GM11168 (cell line): Measurements from ENCODE around the gene JAG1.

Experiments used
- in situ Hi-C: fragments of 300-500 bp; cut with MboI; formaldehyde crosslinking; loops from one replicate; pipeline ENCODE4 v1.12.0; 2022; ENCODE audit warnings: low sequenced_read_pairs; ENCODE audit not compliant: unreplicated experiment

JAG1 gene

DNA sequence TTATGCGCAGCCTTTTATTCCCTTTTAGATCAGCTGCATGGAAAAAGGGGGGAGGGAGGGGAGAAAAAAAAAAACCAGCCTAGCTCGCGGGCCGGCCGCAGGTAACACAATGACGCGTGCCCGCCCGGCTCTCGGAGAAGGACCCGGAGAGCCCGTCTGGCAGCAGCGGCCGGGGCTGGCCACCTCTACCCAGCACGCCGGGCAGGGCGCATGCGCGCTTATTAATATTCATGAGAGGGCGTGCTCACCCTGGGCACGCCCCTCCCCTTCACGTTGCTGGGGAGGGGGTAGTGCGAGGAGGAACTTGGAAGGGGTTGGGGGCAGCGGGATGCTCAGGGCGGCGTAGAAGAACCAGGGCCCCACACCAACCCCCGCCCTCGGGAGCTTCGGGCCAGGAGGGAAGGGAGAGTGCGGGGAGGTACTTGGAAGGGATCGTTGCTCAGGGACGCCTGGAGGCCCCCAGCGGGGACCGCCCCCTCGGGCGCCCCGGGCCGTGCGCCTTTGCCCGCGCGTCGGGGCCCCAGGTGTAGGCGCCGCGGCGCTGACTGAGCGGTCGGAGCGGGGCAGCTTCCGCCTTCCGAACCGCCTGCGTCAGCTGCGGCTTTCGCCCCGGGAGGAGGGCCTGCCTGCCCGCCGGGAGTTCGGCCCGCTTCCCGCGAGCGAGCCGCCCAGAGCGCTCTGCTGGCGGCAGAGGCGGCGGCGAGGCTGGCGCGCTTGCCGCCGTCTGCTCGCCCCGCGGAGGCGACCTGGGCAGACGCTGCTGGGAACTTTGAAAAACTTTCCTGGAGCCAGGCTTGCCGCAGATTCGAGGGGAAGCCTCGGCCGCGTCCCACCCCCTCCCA, at the start of gene JAG1:
JAG1 (minus strand) TSS at position 158 of the 842 bp plus-strand sequence. CDS start 469 bp downstream, outside the sequence.
- in situ Hi-C loops = loop anchor here (10.0 kb wide), 1 partner anchor 239 kb away; the partner anchor contains the start of genes MKKS and SLX4IP

DNA sequence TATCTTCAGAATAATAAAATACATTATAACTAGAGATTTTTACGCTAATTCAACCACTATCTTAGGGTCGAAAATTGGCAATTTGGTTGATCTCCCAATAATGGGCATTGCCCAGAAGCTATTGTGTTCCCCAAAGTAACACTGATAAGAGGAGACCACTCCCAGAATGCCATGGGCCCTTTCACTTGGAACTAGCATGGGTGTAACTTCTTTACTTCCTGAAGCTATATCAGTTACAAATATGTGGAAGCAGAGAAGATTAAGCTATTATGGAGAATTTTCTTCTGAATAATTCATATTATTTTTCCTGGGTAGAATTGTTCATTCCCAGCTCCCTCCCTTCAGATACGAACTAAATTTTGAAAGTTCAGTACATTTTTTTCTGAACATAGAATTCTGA, 48.2 kb upstream of the JAG1 start:
- in situ Hi-C loops = no loop called here

DNA sequence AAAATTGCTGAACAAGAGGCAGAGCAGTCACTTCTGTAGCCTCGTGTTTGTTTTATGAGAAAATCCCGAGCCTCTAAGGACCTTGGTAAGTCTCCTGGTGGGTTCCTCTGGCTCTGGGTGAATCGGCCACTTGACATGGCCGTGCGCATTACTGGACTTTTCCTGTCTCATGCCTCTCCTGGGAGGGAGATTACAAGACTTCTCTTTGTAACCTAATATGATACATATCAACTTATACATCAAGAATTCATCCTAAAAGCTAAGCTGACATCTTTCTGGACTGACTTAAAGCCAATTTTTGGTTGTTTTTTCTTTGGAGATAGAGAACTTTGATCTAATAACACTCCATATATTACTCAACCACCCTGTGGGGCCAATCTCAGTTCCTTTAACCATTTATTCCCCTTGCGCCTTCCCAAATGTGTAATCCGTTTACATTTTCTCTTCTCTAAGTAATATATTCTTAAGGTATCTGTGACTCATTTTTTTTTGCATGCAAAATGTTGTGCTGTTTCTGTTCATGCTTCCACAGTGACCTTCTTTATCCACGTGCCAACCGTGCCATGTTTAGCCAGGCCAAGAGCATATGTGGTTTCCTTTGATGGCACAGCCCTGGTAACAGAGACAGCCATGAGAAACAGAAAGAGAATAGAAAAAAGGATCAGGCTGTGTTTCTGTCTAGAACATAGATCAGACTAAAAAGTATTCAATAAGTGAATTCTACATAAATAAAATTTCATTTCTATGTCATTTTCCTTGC, 47.5 kb upstream of the JAG1 start:
- in situ Hi-C loops = no loop called here

DNA sequence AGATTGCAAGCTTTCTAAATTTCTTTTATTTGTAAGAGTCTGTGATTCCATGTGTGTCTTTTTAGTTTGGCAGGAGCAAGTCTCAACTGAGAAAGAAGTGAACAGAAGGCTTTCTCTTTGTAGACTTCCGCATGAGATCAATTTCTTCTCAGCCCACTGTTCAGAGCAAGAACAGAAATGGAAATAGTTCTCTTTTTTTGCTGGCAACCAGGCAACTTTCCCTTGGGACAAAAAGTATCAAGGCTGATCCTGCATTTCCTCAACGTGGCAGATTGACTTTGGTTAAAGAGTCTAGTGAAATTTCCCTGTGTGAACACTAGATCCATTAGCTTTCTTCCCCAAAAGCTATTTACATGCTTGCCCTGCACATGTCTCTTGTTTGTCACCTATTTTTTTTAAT, 46.8 kb upstream of the JAG1 start:
- in situ Hi-C loops = no loop called here

DNA sequence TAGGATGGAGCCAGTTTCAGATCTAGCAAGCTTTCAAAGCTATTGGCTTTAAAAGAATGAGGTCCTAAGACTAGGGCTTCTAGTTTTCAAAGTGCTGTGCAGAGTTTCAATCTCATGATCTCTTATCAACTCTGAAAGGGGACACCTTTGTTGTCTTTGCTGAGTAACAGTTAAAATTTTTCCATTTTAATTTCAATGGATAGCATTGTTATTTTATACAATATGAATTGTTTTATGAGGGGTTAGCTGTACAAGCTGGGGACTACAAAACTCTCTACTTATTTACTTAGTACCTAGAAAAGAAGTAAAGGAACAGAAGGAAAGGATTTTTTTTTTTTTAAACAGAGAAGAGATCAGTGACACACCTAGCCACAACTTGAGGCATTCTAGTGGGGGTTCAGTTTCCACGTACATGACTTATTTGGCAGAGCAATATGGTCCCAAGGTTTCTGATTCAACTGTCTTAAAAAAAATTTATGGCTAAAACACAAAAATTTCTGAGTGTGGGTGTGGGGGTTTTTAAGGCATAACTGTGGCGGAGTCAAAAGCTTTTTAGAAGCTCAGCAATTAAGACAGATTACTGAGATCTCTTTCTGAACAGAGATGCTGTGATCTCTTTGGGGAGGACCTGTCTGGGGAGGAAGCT, 46.1 kb upstream of the JAG1 start:
- in situ Hi-C loops = no loop called here

DNA sequence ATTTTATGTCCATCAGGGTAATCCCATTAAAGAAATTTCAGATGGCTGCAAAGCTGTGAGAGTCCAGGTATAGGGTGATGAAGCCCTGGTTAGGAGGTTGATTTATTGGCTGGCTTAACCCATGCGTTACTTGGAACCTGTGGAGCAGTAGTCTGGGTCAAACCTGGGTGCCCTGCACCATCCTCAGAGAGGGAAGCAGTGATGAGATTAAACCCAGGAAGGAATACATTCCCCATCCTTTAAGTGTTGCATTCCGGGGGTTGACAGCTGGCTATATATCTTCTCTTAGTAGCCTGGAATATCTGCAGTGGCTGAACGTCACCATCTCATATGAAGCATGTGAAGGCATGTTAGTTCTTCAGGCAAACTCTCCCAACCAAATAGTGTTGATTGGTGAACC, 44.9 kb upstream of the JAG1 start:
- in situ Hi-C loops = no loop called here

DNA sequence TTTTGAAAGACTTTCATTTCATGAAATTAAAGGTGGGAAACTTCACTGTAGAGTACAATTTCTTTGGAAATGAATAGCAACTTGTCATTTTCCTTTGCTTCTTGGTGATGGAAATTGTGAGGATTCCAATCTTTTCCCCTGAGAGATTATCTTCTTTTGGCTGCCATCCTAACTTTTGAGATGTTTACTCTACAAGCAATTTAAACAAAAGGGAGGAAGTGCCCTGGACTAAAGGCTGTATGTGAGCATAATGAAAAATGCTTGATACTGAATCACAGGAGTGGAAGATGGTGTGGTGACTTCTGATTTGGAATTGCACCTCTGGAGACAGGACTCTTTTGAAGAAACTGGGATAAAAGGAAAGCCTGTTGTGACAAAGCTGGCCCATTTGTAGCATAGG, 43.1 kb upstream of the JAG1 start:
- in situ Hi-C loops = no loop called here

DNA sequence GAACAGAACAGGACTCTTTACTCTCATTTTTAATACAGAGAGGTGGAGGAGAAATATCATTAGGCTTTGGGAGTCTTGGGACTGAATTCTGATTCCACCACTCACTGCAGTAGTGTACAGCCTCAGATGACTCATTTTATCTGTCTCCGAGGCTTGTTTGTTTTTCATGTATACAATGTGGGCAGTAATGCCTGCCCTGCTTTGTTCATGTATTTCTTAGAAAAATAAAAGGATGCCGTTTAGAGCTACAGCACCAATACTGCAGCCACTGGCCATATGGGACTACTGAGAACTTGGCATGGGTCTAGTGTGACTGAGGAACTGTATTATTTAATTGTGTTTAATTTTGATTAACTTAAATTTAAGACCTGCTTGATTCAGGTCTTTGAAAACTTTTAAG, 41.2 kb upstream of the JAG1 start:
- in situ Hi-C loops = no loop called here

DNA sequence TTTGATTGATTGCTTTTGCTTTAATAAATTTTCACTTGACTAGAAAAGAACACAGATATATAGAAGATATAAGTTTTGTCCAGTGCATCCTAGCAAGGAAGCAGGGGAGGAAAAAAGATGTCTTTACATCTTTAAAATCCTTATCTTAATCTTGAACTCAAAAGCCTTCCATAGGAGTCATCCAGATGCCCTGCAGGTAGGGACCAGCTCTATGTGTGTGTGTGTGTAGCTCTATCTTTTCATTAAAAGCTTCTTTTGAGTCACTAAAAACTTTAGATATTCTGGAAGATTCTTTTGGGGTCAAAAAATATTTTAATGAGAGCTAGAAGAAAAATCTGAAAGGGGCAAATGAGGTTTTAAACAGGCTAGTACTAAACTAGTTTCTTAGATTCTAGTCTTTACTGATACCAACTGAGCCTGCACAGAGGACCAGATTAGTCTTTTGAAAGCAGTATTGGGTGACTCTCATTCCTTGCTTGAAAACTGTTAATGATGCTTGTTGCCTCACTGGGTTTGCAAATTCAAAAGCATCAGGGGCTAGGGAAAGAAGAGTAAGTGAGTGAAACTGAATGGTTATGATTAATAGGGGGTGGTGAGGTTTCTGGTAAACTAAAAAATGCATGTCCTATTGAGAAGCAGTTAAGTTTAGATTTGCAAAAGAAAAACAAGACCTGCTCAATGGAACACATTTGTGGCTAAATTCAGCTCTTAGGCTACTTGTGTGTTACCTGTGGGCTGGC, 40.6 kb upstream of the JAG1 start:
- in situ Hi-C loops = no loop called here

DNA sequence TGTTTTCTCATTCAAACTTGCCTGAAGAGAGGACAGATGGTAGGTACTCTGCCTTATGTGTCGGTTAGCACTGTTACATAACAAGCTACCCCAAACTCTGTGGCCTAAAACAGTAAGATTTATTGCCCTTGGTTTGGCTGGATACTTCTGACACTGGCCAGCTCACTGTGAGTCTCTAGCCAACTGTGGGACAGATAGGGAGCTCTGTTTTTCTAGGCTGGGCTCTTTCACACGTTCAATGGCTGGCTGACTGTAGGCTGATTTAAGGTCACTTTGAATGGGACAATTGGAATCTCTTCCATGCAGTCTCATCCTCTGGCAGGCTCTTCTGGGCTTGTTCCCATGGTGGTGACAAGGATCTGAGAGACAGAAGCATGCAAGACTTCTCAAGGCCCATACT, 39.4 kb upstream of the JAG1 start:
- in situ Hi-C loops = no loop called here

DNA sequence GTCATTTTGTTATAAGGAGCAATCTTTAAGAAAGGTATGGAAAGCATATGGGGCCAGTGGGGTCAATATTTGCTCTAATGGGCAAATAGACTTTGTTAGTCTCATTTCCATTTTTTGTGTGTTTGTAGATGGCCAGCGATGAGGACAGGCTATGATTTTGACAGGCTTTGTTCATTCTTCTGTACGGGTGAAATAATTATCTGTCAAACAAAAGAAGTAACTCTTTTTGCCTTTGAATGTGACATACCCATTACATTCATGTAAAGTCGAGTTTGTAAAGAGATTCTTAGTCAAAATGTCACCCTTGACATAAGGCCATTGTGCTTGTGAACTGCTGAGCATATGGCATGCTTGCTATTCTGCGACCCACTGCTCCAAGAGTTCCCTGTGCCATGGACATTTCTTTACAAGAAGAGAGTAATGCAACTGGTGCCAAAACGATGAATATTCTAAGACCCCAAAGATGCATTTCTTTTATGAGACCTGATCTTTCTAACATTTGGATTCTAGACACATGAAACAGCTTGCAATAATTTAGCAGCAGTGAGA, 38.2 kb upstream of the JAG1 start:
- in situ Hi-C loops = no loop called here

DNA sequence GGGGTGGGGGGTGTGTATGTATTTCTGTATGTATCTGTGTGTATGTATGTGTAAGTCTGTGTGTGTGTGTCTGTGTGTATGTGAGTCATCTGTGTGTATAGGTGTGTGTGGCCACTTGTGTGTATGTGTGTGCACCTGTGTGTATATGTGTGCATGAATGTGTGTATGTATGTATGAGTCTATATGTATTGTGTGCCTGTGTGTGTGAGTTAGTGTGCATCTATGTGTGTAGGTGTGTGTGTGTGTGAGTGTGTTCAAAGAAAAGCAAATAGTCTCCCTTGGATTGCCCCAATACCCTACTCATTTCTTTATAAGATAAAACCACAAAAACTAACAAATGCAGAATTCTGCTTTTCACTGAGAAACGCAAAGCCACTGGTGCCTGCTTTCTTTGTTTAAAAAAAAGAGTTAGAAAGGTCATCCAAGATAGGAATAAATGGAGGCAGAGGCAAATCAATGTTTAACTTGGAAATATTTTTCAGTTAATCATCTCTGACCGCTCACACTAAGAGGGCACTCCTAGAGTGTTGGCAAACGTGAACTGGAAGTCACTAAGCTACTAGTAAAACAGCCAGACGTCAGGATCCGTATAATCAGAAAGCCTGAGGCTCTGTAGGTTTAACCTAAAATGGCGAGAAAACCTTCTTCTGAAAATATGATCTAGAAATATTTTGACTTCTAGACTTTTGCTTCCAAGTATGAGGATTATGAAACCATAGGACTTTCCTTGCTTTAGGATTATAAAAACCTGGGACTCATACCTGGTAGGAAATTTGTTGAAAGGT, 37.4 kb upstream of the JAG1 start:
- in situ Hi-C loops = no loop called here

DNA sequence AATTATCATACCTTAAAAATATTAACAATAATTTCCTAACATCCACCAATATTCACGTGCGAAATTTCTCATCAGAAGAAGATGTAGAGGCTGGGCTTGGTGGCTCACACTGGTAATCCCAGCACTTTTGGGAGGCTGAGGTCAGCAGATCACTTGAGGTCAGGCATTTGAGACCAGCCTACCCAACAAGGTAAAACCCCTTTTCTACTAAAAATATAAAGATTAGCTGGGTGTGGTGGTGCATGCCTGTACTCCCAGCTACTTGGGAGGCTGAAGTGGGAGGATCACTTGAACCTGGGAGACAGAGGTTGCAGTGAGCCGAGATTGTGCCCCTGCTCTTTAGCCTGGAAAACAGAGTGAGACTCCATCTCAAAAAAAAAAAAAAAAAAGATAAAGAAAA, 36.1 kb upstream of the JAG1 start:
- in situ Hi-C loops = no loop called here

DNA sequence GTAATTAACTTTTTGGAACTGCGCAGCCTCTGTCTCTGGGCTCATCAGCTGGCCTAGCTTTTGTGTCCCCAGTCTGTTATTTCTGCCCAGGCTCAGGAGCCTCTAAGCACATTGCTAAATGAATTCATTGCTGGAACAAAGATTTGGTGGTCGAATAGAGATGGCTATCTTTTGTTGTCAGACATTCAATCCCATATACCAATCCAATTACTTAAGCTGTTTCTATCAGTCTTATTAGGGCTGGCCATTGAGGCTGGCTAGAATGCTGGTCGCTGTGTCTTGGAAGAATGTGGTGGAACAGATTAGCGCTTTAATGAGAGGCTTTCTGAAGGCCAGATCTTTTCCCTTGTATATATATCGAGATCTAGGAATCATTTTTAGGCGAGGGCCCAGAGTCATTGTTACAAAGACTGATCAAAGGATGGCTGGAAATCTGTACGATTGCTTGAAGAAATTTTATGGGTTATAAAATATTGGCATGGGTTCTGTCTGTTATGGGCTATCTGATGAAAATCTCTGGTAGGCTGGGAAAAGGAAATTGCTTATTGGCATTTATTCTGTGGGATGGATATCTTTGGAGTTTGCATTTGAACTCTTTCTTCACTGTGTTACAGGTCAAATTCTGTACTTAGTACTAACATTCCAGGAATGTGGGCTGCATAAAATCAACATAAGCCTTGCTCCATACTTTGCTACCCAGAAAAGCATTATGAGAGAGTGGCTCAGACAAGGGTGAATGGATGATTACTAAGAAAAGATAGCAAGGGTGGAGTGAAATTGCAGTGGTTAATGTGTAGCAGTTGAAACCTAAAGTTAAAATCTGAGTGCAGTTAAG, 34.8 kb upstream of the JAG1 start:
- in situ Hi-C loops = no loop called here

DNA sequence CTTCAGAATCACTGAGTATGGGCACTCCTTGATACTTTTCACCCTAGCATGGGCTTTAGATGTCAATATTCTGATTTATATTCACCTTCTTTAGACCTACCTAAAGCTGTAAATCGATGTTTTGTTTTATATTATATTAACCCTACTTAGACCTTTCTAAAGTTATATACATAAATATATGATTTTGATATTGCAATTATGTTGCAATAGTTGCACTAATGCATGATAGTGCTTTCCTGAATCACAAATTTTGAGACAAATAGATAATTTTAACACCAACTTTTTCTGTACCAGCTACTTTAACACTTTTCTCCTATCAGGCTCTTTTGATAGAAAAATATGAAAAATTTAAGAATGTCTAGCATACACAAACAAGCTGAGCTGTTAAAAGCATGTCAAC, 34.0 kb upstream of the JAG1 start:
- in situ Hi-C loops = no loop called here

DNA sequence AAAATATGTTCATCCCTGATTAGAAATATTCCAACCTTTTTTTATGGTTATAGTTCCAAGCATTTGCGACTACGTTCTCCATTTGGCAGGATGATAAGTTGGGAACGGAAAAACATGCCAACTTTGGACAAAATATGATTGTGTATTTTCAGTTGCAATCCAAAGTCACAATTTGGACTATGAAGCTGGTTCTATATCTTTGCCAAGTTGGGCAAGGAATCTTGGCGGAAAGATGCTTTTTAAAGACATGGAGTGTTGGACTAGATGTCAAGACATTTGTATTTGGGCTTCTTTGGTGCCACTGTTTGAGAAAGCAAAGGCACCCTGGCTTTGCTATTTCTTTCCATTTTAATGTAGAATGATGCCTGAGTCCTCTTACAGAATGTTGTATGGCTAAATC, 33.3 kb upstream of the JAG1 start:
- in situ Hi-C loops = no loop called here

DNA sequence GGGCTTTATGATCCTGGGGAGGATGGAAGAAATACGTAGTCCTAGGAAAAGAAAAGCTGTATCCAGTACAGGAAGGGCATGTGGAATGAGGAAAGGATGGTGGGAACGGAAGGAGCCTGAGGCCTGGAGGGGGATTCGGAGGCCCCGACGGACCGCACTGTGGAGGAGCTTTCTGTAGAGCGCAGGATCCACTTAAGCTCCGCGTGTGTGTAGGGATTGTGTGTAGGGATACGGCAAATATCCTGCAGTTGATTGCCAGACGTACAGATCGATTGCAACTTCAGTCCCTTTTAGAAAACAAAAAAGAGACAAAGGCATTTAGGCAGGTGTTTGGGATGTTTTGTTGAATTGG, 32.6 kb upstream of the JAG1 start:
- in situ Hi-C loops = no loop called here

DNA sequence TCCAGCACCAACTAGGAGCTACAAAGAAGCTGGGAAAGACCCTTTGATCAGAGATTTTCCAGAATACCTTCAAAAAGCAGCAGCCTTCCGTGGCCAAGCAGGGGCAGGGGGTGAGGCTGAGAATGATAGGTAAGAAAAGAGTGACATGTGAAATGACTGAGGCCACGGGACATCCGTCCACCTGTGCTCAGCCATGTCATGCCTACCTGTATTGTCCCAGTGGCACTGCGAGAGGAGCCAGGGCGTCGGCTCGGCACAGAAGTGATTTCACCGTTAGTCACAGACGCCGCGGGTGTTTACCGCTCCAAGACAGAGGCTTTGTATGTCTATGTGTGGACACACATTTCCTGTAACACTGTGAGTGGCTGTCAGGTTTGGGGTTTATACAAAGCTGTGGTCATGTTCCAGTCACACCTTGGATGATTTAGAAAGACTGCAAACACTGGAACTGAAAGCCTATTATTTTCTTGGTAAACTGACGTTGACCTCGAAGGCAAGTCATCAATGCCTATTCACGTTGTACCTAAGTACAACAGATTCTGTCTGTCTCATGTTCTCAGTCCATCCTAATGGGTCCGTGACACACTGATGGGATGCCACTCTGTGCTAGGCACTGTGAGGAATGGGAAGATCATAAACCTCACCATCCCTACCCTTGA, 32.1 kb upstream of the JAG1 start:
- in situ Hi-C loops = no loop called here
